NT2/D1 (cell line): ENCODE measurements around the gene STARD5.
"Not testable (repeated sequence)": the region's sequence is repeated elsewhere in the genome, so short reads cannot be mapped to it uniquely, and the experiment has no call there.

Source experiments
- DNase-seq: peaks from one replicate; pipeline ENCODE4 v3.0.0-alpha.2; 2011; ENCODE audit warnings: low read depth, low spot score
- H3K27me3 ChIP-seq: 2 replicates; pipeline ENCODE4 v1.6.0; 2011; ENCODE audit warnings: mild to moderate bottlenecking; ENCODE audit not compliant: insufficient read length, insufficient read depth
- H3K36me3 ChIP-seq: 2 replicates; pipeline ENCODE4 v1.6.1; 2011; ENCODE audit warnings: mild to moderate bottlenecking, low read length, mixed read lengths; ENCODE audit not compliant: insufficient read depth, insufficient read length
- H3K4me1 ChIP-seq: 2 replicates; pipeline ENCODE4 v1.5.1; 2011; ENCODE audit not compliant: insufficient read depth, insufficient read length
- H3K4me3 ChIP-seq: 2 replicates; pipeline ENCODE4 v1.5.1; 2011; ENCODE audit warnings: low read depth; ENCODE audit not compliant: insufficient read length
- H3K9ac ChIP-seq: 2 replicates; pipeline ENCODE4 v1.6.0; 2011; ENCODE audit warnings: low read depth; ENCODE audit not compliant: insufficient read length
- H3K9me3 ChIP-seq: 2 replicates; pipeline ENCODE4 v1.5.1; 2011; ENCODE audit warnings: mild to moderate bottlenecking, low read length; ENCODE audit not compliant: insufficient read depth
- SUZ12 ChIP-seq: IDR thresholded peaks from 2 replicates; pipeline ENCODE4 v1.6.1; 2011; ENCODE audit not compliant: insufficient read length, insufficient read depth; ENCODE audit errors: extremely low read depth
- YY1 ChIP-seq: IDR thresholded peaks from 2 replicates; pipeline ENCODE4 v1.6.1; 2011; ENCODE audit not compliant: insufficient read length, insufficient read depth
- ZNF274 ChIP-seq: IDR thresholded peaks from 2 replicates; pipeline ENCODE4 v1.6.1; 2011; ENCODE audit warnings: mild to moderate bottlenecking, low read depth, low read length

Gene STARD5

DNA sequence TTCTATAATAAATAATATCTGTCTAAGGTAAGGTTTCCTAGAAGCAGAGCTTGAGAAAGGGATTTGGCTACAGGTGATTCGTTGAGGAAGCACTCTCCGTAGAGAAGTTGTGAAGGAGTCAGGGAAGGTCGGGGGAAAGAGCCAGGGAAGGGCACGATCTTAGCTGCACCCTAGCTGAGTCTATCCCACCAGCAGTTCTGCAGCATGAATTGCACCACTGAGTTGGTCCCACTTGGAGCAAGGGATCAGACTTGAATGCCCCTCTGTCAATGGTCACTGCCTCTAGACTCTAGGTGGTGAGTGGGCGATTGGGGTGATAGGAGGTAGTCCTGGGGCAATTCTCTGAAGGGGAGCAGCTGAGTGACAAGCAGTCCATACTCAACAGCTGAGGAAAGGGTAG is 36.5 kb upstream of the STARD5 start:
- DNase-seq: no peak
- Histone ChIP-seq H3K4me1 (peaks cover 7% of the 10 kb centered on the region), H3K9me3 (no peaks in the 10 kb centered on the region), H3K4me3 (no peak overlapping the region), H3K27me3 (no peaks in the 10 kb centered on the region), H3K9ac (no peak overlapping the region), H3K36me3 (no peaks in the 10 kb centered on the region)
- TF ChIP-seq YY1: no peak
- no peak for TF ChIP-seq SUZ12
- no peak for TF ChIP-seq ZNF274

DNA sequence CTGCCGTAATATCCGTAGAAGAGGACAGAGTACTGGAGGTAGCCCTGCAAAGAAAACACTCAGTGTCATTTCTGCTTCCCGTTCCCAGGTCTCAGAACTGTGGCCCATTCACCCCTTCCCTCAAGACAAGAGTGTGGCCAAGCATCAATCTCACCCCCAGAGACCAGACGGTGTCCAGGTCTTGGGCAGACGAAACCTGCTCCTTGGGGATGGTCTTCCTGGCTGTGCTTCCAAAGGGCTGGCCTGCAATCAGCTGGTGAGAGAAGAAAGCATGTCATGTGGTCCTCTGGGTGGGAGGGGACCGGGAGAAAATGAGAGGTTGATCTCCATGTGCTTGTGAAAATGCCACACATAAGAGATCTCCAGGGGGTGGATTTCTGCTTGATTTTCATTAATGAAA is 34.3 kb upstream of the STARD5 start:
- Histone ChIP-seq H3K9me3 (no peaks in the 10 kb centered on the region), H3K9ac (no peak overlapping the region), H3K36me3 (no peaks in the 10 kb centered on the region), H3K4me3 (no peak overlapping the region), H3K4me1 (peaks cover 7% of the 10 kb centered on the region), H3K27me3 (no peaks in the 10 kb centered on the region)
- DNase-seq: no peak
- TF ChIP-seq SUZ12 (no peak), ZNF274 (no peak), YY1 (no peak)

DNA sequence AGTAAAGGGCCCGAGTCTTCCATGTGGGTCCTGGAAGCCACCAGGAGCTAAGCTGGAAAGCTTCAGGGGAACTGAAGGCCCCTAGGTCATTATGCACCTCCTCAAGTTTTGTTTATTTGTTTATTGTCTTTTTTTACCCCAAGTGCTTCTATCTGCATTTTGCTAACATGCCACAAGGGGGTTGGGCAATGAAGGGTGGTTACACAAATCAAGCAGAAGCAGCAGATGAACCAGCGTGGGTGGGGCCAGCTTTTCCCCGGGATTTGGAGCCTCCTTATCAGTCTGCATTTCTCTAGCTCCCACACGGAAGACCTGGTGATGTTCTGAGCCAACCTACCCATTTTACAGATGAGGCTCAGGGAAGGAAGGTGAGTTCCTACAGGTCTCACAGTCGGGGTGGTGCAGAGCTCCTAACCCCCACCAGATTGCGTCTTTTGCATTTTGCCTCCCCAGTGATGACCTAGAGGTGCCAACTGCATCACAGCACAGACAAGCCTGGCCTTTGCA is 33.3 kb upstream of the STARD5 start:
- no peaks in the 10 kb centered on the region for H3K36me3 ChIP-seq
- no peak overlapping the region for H3K4me3 ChIP-seq
- no peak overlapping the region for H3K9ac ChIP-seq
- no peaks in the 10 kb centered on the region for H3K27me3 ChIP-seq
- H3K9me3 ChIP-seq: no peaks in the 10 kb centered on the region
- DNase-seq: no peak
- H3K4me1 ChIP-seq: peaks cover 7% of the 10 kb centered on the region
- TF ChIP-seq SUZ12: no peak
- TF ChIP-seq ZNF274: no peak
- TF ChIP-seq YY1: no peak

DNA sequence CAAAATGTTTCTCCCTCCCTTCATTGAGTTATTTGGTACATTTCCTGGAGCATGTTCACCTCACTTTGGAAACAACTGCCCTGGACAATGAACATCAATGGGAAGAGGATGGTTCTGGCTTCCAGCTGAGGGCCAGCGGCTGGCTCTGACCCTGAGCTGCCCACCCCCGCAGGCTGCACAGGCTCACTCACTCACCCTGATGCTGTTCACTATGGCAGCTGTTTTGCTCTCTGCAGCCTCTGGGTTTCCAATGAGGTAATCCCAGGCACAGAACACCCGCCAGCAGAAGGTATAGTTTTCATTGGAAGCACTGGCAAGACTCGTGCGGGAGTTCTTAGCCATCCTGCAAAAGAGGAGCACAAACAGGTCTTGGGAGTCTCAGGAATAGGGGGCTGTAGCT is 32.3 kb upstream of the STARD5 start:
- H3K4me3 ChIP-seq: no peak overlapping the region
- H3K36me3 ChIP-seq: no peaks in the 10 kb centered on the region
- DNase-seq: no peak
- H3K9ac ChIP-seq: no peak overlapping the region
- TF ChIP-seq SUZ12: no peak
- TF ChIP-seq YY1: no peak
- no peak for TF ChIP-seq ZNF274
- peaks cover 7% of the 10 kb centered on the region for H3K4me1 ChIP-seq
- no peaks in the 10 kb centered on the region for H3K27me3 ChIP-seq
- H3K9me3 ChIP-seq: no peaks in the 10 kb centered on the region

DNA sequence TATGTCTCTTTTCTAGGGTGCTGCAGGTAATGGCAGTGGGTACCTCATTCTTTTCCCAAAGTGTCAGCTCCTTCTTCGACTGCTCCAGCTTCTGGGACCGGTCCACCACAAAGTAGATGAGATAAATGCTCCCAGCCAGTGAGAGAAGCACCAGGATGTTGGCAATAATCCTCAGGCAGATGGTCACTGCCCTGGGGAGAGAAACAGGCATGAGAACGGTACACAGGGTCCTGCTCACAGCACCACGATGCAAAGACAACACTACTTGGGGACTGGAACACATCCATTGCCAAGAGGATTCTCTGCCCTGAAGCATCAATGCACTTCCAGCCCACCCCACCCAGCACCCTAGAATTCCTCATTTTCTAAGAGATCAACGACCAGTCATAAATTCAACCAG is 27.7 kb upstream of the STARD5 start:
- peaks cover 5% of the 10 kb centered on the region for H3K4me1 ChIP-seq
- no peak for DNase-seq
- H3K4me3 ChIP-seq: no peak overlapping the region
- H3K9me3 ChIP-seq: no peaks in the 10 kb centered on the region
- no peaks in the 10 kb centered on the region for H3K27me3 ChIP-seq
- H3K9ac ChIP-seq: no peak overlapping the region
- TF ChIP-seq ZNF274: no peak
- no peak for TF ChIP-seq SUZ12
- no peak for TF ChIP-seq YY1
- H3K36me3 ChIP-seq: no peaks in the 10 kb centered on the region

DNA sequence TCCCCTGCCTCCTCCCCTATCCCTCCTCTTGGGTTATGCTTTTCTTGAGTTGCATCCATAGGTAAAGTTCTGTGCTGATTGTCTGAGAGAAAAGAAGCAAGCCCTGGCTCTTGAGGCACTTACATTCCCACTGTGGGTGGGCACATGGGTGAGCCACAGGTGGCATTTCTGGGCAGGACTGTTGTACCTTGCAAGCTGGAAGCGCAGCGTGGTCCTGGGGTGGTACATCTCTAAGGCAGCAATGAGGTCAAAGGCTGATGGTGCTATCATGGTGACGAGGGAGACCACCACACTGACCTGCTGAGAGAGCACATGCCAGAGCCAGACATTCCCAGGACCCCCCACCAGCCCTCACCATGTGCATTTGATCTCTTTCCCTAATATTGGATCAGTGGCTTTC is 25.3 kb upstream of the STARD5 start:
- Histone ChIP-seq H3K36me3 (no peaks in the 10 kb centered on the region), H3K4me1 (no peaks in the 10 kb centered on the region), H3K9me3 (no peaks in the 10 kb centered on the region), H3K27me3 (no peaks in the 10 kb centered on the region), H3K4me3 (no peak overlapping the region), H3K9ac (no peak overlapping the region)
- TF ChIP-seq SUZ12: no peak
- no peak for TF ChIP-seq YY1
- TF ChIP-seq ZNF274: no peak
- no peak for DNase-seq

DNA sequence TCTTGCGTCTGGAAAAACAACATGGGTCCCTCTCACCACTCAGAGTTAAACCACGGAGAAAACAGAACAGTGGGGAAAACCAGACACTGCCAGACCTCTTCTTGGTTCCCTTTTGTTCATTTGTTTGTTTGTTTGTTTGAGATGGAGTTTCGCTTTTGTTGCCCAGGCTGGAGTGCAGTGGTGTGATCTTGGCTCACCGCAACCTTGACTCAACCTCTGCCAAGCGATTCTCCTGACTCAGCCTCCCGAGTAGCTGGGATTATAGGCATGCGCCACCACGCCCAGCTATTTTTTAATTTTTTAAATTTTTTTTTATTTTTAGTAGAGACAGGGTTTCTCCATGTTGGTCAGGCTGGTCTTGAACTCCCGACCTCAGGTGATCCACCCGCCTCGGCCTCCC is 24.8 kb upstream of the STARD5 start:
- H3K9me3 ChIP-seq, H3K27me3 ChIP-seq, H3K4me3 ChIP-seq, H3K9ac ChIP-seq, H3K36me3 ChIP-seq, H3K4me1 ChIP-seq, DNase-seq: not testable (repeated sequence)

DNA sequence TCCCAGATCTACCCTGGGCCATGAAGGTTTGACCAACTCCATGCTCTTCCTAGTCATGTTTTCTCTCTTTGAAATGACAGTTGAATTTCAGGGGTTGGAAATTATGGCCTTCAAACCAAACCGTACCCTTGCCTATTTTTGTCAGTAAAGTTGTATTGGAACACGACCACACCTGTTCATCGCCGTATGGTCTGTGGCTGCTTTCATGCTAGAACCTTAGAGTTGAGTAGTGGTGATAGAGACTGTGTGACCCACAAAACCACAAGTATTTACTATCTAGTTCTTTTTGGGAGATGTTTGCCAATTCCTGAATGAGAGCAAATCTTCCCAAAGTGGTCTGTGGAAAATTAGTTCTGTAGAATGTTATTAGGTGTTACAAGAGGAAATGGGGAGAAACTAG is 24.0 kb upstream of the STARD5 start:
- H3K4me3 ChIP-seq: no peak overlapping the region
- DNase-seq: no peak
- H3K4me1 ChIP-seq: no peaks in the 10 kb centered on the region
- TF ChIP-seq SUZ12 (no peak), ZNF274 (no peak), YY1 (no peak)
- H3K9me3 ChIP-seq: no peaks in the 10 kb centered on the region
- H3K36me3 ChIP-seq: no peaks in the 10 kb centered on the region
- H3K9ac ChIP-seq: no peak overlapping the region
- no peaks in the 10 kb centered on the region for H3K27me3 ChIP-seq
